G401 (cell line): Measurements from ENCODE around the gene ACAD10. TPM values are rescaled to one million over a fixed set of nuclear protein-coding genes. Genes with fewer than 3 reads are reported as not detected.
"Not testable (repeated sequence)": the region's sequence is repeated elsewhere in the genome, so short reads cannot be mapped to it uniquely, and the experiment has no call there.

ENCODE experiments used
- DNase-seq: peaks from one replicate; pipeline ENCODE4 v3.0.0-alpha.2; 2015; ENCODE audit warnings: low spot score
- in situ Hi-C: cut with HindIII; loops from 2 replicates; pipeline ENCODE4 v1.10.0; 2016; ENCODE audit warnings: low sequenced_read_pairs, mixed read lengths
- total RNA-seq: library from RNA; depleted of rRNA; stranded (reverse); fragments of >200 nt; shearing (Covaris generic); gene quantifications from 2 replicates; pipeline ENCODE4 v1.2.3, GENCODE V29; 2014

Gene ACAD10
- total RNA-seq, 1 experiment from 2014 or later = 39.2 TPM

GRCh38 chr12:111741235-111741812, 55.5 kb downstream of the ACAD10 start:
- in situ Hi-C loops = no loop called here
- no peak for DNase-seq

DNA sequence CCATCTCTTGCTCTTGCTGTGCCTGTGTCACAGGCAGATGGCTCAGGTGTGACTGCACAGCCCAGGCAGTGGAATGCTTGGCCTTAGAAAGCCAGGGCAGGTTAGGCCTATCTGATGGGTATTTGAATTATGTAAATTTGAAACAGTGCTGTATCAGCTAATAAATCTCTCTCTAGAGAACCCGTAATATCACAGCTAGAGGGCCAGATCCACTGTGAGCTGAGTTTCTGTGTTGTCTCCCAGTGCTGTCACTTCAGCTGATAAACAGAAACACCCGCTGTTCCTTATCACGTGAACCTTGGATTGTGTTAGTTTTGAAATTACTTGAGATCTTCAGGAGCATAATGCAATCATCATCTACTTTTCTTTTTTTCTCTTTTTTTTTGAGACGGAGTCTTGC, 59.4 kb downstream of the ACAD10 start:
- DNase-seq = no peak
- in situ Hi-C loops = no loop called here

DNA sequence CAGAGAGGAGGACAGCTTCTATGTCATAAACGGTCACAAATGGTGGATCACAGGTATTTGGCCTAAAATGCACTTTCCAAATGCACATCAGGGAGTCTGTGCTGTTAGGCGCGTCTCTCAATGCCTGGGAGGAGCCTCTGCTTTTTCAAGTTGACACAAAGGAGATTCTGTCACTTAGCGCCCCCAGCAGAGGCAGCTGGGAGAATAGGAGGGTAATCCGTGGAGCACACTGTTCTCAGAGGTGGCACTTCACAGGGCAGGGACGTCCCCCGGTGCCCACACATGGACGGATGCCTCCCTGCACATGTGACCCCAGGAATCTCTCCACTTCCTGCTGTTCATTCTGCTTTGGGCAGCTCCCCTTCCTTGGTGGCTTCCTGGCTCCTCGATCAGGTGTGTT, 61.5 kb downstream of the ACAD10 start:
- in situ Hi-C loops = no loop called here
- DNase-seq = no peak

- no peak for DNase-seq
- in situ Hi-C loops = no loop called here
These were observed 62.4 kb downstream of the ACAD10 start for GRCh38 chr12:111748151-111748672.

- no peak for DNase-seq
- in situ Hi-C loops = no loop called here
These were observed 63.0 kb downstream of the ACAD10 start for GRCh38 chr12:111748867-111749266.

DNA sequence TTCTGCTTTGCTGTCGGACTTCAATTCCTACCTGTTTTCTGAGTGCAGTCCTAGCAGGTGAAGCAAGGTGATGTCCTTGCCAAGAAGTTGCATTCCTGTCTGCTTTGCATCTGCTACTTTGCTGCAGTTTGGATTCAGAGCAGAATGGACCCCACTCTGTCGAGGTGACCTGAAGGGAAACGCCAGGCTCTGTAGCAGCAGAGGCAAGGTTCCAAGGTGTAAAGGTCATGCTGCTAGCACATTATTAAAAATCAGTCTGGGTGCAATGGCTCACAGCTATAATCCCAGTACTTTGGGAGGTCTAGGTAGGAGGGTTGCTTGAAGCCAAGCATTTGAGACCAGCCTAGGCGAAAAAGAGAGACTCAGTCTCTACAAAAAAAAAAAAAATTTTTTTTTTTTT, 63.5 kb downstream of the ACAD10 start:
- in situ Hi-C loops = no loop called here
- DNase-seq = no peak

DNA sequence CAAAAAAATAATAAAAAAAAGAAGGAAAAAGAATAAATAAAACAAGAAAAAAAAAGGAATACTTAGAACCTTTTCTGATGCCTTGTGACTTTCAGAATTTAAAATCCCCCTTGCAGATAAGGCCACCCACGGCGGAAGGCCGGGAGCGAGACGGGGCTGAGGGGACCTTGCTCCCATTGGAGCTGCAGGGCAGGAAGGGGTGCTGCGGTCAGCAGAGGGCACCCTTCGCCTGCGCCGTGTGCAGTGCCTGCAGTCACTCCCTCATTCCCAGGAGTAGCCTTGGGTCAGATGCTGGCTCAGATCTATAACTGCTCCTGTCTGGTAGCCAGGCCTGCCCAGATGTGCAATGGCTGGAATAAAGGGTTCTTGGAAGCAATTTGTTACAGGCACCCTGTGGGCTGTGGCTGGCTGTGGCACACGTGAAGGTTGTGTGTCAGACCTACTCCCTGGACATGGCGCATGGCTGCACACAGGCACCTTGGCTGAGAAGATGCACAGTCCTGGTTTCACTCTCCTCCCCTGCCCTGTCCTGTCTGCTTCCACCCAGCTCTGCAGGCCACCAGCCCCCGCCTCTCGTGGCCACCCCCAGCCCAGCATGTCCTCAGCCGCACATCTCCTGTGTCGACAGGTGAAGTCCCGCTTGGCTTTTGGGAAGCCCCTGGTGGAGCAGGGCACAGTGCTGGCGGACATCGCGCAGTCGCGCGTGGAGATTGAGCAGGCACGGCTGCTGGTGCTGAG, 67.5 kb downstream of the ACAD10 start:
- DNase-seq = peak; percentile 57
- in situ Hi-C loops = no loop called here

GRCh38 chr12:111754671-111755070, 68.8 kb downstream of the ACAD10 start:
- in situ Hi-C loops = no loop called here
- no peak for DNase-seq

GRCh38 chr12:111756196-111756595, 70.3 kb downstream of the ACAD10 start:
- no peak for DNase-seq
- in situ Hi-C loops = no loop called here

DNA sequence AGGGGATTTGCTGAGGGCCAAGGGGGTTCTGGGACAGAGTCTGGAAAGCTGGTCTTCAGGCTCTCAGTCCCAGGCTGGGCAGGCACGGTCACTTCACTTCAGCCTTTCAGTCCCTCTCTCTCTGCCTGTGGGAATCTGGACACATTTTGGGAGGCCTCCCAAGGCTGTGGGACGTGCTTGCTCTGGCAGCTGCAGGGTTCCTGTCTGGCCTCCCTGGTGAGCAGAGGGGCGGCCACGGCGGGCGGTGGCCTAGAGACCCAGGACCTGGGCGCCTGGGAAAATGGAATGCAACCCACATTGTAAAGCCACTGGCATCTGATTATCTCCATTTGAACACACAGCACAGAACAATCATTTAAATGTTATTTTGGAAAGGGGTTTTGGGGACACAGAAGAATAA, 70.8 kb downstream of the ACAD10 start:
- in situ Hi-C loops = no loop called here

GRCh38 chr12:111757361-111758119, 71.7 kb downstream of the ACAD10 start:
- in situ Hi-C loops = no loop called here
- DNase-seq = peak; percentile 58

More for the DNA sequence above, 70.8 kb downstream of the ACAD10 start:
- no peak for DNase-seq

- in situ Hi-C loops = no loop called here
- DNase-seq = peak; percentile 88
These were observed 72.3 kb downstream of the ACAD10 start for GRCh38 chr12:111758120-111758561.

DNA sequence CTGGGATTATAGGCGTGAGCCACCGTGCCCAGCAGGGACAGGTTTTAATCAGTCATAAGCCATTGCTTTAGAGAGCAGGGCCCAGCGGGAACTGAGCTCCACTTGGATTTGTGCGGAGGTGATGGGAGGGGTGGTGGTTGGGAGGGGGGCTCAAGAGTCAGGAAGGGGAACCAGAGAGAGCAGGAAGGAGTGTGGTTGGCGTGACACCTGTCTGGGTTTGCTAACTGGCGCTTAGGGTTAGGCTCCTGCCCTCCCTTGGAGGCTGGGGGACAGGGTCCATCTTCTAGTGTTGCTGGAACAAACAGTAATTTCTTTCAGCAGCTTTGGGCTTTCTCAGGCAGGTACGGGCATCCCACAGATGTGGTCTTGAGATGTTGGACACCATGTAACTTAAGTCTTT, 73.4 kb downstream of the ACAD10 start:
- in situ Hi-C loops = no loop called here
- no peak for DNase-seq

- in situ Hi-C loops = no loop called here
- DNase-seq = no peak
These were observed 74.1 kb downstream of the ACAD10 start for GRCh38 chr12:111759991-111760390.

DNA sequence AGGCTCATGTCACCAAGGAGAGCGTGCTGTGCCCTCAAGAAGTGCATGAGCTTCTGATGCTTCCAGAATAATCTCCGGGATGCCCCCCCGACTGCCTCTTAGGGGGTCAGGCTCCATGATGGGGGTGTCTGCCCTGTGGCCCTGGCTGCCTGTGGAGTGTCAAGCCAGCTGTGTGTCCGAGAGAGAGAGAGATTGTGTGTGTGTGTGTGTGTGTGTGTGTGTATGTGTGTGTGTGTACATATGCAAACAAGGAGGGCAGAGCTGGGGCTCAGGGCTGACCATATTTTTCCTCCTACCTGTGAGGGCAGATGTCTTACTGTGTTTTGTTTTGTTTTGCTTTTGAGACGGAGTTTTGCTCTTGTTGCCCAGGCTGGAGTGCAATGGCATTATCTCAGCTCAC, 75.2 kb downstream of the ACAD10 start:
- DNase-seq = no peak
- in situ Hi-C loops = no loop called here

DNA sequence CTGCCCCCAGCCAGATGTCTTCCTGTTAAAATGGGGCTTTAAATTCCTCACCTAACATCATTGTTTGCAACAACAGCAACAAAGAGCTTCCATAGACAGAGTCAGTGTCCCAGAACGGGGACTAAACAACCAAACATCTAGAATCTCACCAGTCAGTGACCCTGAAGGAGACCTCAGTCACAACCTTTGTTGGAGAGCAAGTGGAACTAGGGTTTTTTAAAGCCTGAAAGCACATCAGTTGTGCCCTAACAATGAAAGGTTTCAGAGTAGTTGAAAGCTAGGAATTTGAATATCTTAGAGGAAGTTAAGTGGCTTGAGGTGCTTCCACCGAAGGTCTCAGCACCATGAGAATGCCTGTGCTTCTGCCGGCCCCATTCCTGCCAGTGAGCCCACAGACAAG, 75.9 kb downstream of the ACAD10 start:
- no peak for DNase-seq
- in situ Hi-C loops = no loop called here

DNA sequence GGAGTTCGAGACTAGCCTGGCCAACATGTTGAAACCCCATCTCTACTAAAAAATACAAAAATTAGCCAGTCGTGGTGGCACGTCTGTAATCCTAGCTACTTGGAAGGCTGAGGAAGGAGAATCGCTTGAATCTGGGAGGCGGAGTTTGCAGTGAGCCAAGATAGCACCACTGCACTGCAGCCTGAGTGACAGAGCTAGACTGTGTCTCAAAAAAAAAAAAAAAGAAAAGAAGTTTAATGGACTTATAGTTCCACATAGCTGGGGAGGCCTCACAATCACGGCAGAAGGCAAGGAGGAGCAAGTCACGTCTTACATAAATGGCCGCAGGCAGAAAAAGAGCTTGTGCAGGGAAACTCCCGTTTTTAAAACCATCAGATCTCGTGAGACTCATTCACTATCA, 77.7 kb downstream of the ACAD10 start:
- DNase-seq, in situ Hi-C loops: not testable (repeated sequence)

- no peak for DNase-seq
- in situ Hi-C loops = no loop called here
These were observed 78.4 kb downstream of the ACAD10 start for GRCh38 chr12:111764120-111764821.

DNA sequence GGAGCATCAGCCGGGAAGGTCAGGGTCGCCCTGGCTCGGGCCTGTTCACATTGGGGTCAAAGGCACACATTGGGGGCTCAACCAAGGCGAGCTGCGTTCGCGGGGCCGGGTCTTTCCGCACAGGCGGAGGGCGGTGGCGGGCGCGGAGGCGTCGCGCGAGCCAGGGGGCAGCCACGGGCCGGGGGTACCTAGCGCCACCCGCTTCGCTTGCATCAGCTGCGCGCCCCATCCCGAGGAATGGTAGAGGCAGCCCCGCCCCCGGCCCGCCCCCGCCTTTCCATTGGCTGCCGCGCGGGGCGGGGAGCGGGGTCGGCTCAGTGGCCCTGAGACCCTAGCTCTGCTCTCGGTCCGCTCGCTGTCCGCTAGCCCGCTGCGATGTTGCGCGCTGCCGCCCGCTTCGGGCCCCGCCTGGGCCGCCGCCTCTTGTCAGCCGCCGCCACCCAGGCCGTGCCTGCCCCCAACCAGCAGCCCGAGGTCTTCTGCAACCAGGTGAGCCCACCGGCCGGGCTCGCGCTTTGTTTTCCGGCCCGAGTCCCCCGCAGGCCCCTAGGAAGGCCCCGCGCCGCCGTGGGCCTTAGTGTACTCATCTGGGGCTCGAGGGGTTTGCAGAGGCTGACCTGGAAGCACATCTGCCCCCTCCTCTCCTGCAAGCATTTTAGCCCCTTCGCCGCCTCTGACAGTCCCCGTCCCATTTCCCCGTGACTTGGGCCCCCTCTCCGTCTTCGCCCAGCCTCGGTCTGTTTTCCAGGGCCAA, 80.9 kb downstream of the ACAD10 start, which contains the start of gene ALDH2:
Gene ALDH2, plus strand, starts transcription at position 326 of the 754 bp plus-strand sequence. Its CDS starts 50 bp downstream, at position 376.
- DNase-seq = peak; percentile 79

More for the DNA sequence above, 80.9 kb downstream of the ACAD10 start, which contains the start of gene ALDH2:
- in situ Hi-C loops = no loop called here
